ENCODE measurements around the gene WBP2NL. TPM values are rescaled to one million over a fixed set of nuclear protein-coding genes. Genes with fewer than 3 reads are reported as not detected.

The WBP2NL gene
- total RNA-seq, 1 experiment from 2014 or later = not detected

- Histone ChIP-seq H3K9me3 (no peaks in the 10 kb centered on the region), H3K36me3 (no peaks in the 10 kb centered on the region), H3K27me3 (peaks cover 36% of the 10 kb centered on the region), H3K4me3 (no peak overlapping the region)
- no peak for DNase-seq
Observed at GRCh38 chr22:41975299-41976069, 23.1 kb upstream of the WBP2NL start.

- H3K4me3 ChIP-seq = peak overlapping the region; percentile 41
- peak; percentile 31 for DNase-seq
- H3K9me3 ChIP-seq = no peaks in the 10 kb centered on the region
- peaks cover 36% of the 10 kb centered on the region for H3K27me3 ChIP-seq
- H3K36me3 ChIP-seq = no peaks in the 10 kb centered on the region
Observed at GRCh38 chr22:41976070-41976901, 22.3 kb upstream of the WBP2NL start.

GRCh38 chr22:41976961-41977566 is 21.5 kb upstream of the WBP2NL start:
- H3K36me3 ChIP-seq = no peaks in the 10 kb centered on the region
- H3K27me3 ChIP-seq = peaks cover 36% of the 10 kb centered on the region
- DNase-seq = no peak
- no peak overlapping the region for H3K4me3 ChIP-seq
- no peaks in the 10 kb centered on the region for H3K9me3 ChIP-seq

GRCh38 chr22:41978732-41979131 is 19.9 kb upstream of the WBP2NL start:
- Histone ChIP-seq H3K9me3 (no peaks in the 10 kb centered on the region), H3K36me3 (no peaks in the 10 kb centered on the region), H3K4me3 (no peak overlapping the region), H3K27me3 (peaks cover 28% of the 10 kb centered on the region)
- DNase-seq = no peak

GRCh38 chr22:41979423-41980250 is 19.0 kb upstream of the WBP2NL start:
- H3K27me3 ChIP-seq = peaks cover 28% of the 10 kb centered on the region
- DNase-seq = no peak

GRCh38 chr22:41982865-41983264 is 15.7 kb upstream of the WBP2NL start:
- H3K9me3 ChIP-seq = no peaks in the 10 kb centered on the region
- peaks cover 4% of the 10 kb centered on the region; the same call in 1 of the 2 replicates for H3K27me3 ChIP-seq
- DNase-seq = no peak
- no peaks in the 10 kb centered on the region for H3K36me3 ChIP-seq
- no peak overlapping the region for H3K4me3 ChIP-seq

More at GRCh38 chr22:41979423-41980250, 19.0 kb upstream of the WBP2NL start:
- H3K36me3 ChIP-seq = no peaks in the 10 kb centered on the region
- no peaks in the 10 kb centered on the region for H3K9me3 ChIP-seq
- no peak overlapping the region for H3K4me3 ChIP-seq

GRCh38 chr22:41983513-41984405 is 14.8 kb upstream of the WBP2NL start:
- H3K27me3 ChIP-seq = no peaks in the 10 kb centered on the region
- no peak for DNase-seq
- no peaks in the 10 kb centered on the region for H3K9me3 ChIP-seq
- H3K36me3 ChIP-seq = no peaks in the 10 kb centered on the region
- H3K4me3 ChIP-seq = no peak overlapping the region

- Histone ChIP-seq H3K9me3 (no peaks in the 10 kb centered on the region), H3K27me3 (no peaks in the 10 kb centered on the region), H3K4me3 (no peak overlapping the region), H3K36me3 (no peaks in the 10 kb centered on the region)
- DNase-seq = no peak
Observed at GRCh38 chr22:41987276-41987675, 11.3 kb upstream of the WBP2NL start.

- no peak for DNase-seq
- Histone ChIP-seq H3K9me3 (no peaks in the 10 kb centered on the region), H3K27me3 (no peaks in the 10 kb centered on the region), H3K36me3 (no peaks in the 10 kb centered on the region), H3K4me3 (no peak overlapping the region)
Observed at GRCh38 chr22:41989246-41989645, 9.3 kb upstream of the WBP2NL start.

GRCh38 chr22:41991111-41991510 is 7.5 kb upstream of the WBP2NL start:
- no peak for DNase-seq
- Histone ChIP-seq H3K9me3 (no peaks in the 10 kb centered on the region), H3K27me3 (no peaks in the 10 kb centered on the region), H3K4me3 (no peak overlapping the region), H3K36me3 (no peaks in the 10 kb centered on the region)

GRCh38 chr22:41992496-41992895 is 6.1 kb upstream of the WBP2NL start:
- no peaks in the 10 kb centered on the region for H3K36me3 ChIP-seq
- H3K4me3 ChIP-seq = no peak overlapping the region
- H3K27me3 ChIP-seq = no peaks in the 10 kb centered on the region
- no peak for DNase-seq
- H3K9me3 ChIP-seq = no peaks in the 10 kb centered on the region

GRCh38 chr22:41995211-41995610 is 3.4 kb upstream of the WBP2NL start:
- Histone ChIP-seq H3K4me3 (no peak overlapping the region), H3K9me3 (no peaks in the 10 kb centered on the region), H3K36me3 (no peaks in the 10 kb centered on the region), H3K27me3 (no peaks in the 10 kb centered on the region)
- no peak for DNase-seq

GRCh38 chr22:41996826-41997225 is 1.8 kb upstream of the WBP2NL start:
- Histone ChIP-seq H3K27me3 (no peaks in the 10 kb centered on the region), H3K4me3 (no peak overlapping the region), H3K36me3 (no peaks in the 10 kb centered on the region), H3K9me3 (no peaks in the 10 kb centered on the region)
- DNase-seq = no peak

- Histone ChIP-seq H3K36me3 (no peaks in the 10 kb centered on the region), H3K4me3 (no peak overlapping the region), H3K9me3 (no peaks in the 10 kb centered on the region), H3K27me3 (no peaks in the 10 kb centered on the region)
- no peak for DNase-seq
Observed at GRCh38 chr22:42000466-42000865, 1.9 kb downstream of the WBP2NL start.

- Histone ChIP-seq H3K9me3 (no peaks in the 10 kb centered on the region), H3K36me3 (no peaks in the 10 kb centered on the region), H3K4me3 (no peak overlapping the region), H3K27me3 (no peaks in the 10 kb centered on the region; the same call in 1 of the 2 replicates)
- no peak for DNase-seq
Observed at GRCh38 chr22:42001121-42001520, 2.5 kb downstream of the WBP2NL start.

- Histone ChIP-seq H3K9me3 (no peaks in the 10 kb centered on the region; the same call in 1 of the 2 replicates), H3K27me3 (no peaks in the 10 kb centered on the region; the same call in none of the 2 replicates), H3K4me3 (no peak overlapping the region), H3K36me3 (no peaks in the 10 kb centered on the region)
- no peak for DNase-seq
Observed at GRCh38 chr22:42001706-42002105, 3.1 kb downstream of the WBP2NL start.

Data from MG63 (cell line).